Endothelial cell of umbilical vein (primary cell): ENCODE results near the gene ABCA2.

Source experiments
- CTCF ChIP-seq, 2 donors: IDR thresholded peaks; 1 replicate in 1 of 2; 2 replicates in 1 of 2; pipeline ENCODE4 v1.5.1; 2011; ENCODE audit warnings: low read length in 2 of 2, mild to moderate bottlenecking in 2 of 2, moderate library complexity in 2 of 2, control low read depth in 1 of 2, inconsistent platforms in 1 of 2, low read depth in 1 of 2; ENCODE audit not compliant: insufficient read depth in 1 of 2; ENCODE audit errors: extremely low read depth in 1 of 2
- EZH2 ChIP-seq: IDR thresholded peaks from 2 replicates; pipeline ENCODE4 v1.6.1; 2012; ENCODE audit warnings: borderline replicate concordance, low read depth, mild to moderate bottlenecking, moderate library complexity, low read length, inconsistent platforms; ENCODE audit not compliant: severe bottlenecking
- MAX ChIP-seq: IDR thresholded peaks from 2 replicates; pipeline ENCODE4 v1.6.1; 2011; ENCODE audit not compliant: insufficient read depth, insufficient read length
- MYC ChIP-seq: IDR thresholded peaks from one replicate; pipeline ENCODE4 v1.6.1; 2011; ENCODE audit warnings: mild to moderate bottlenecking, low read depth, low read length
- POLR2A ChIP-seq: IDR thresholded peaks from 2 replicates; pipeline ENCODE4 v1.6.1; 2012; ENCODE audit warnings: low read depth, mild to moderate bottlenecking, control low read depth, low read length
- POLR2AphosphoS5 ChIP-seq: IDR thresholded peaks from 2 replicates; pipeline ENCODE4 v1.6.1; 2012; ENCODE audit warnings: low read depth, mild to moderate bottlenecking, control low read depth, low read length, moderate library complexity; ENCODE audit not compliant: insufficient read depth

- peak; percentile 12 to 19 for TF ChIP-seq CTCF (IDR thresholded peaks at IDR 0.05; ENCODE audit: extremely low read depth in 1 of 2, insufficient read depth in 1 of 2, low read depth in 1 of 2, low read length in 2 of 2)
- TF ChIP-seq POLR2A: no peak
- TF ChIP-seq POLR2AphosphoS5: no peak
- TF ChIP-seq EZH2: no peak
- no peak for TF ChIP-seq MYC
- no peak for TF ChIP-seq MAX
Measured at GRCh38 chr9:136997830-136998234, 30.2 kb downstream of the ABCA2 start.
